NCI-H748 treated with DMSO at 0.1 percent for 48 hours (cell line): Measurements from ENCODE around the gene PCDHGA9.
A peak's percentile ranks its signal among the peaks of the same experiment; 100 is the strongest.
"Not testable (repeated sequence)": the region's sequence is repeated elsewhere in the genome, so short reads cannot be mapped to it uniquely, and the experiment has no call there.

Experiments
- DNase-seq: peaks from one replicate; lab custom pipeline; 2025; lab: John Stamatoyannopoulos, UW

The PCDHGA9 gene

GRCh38 chr5:141384471-141385267 lies 17.9 kb upstream of the PCDHGA9 start:
- no peak for DNase-seq

GRCh38 chr5:141387557-141388311 lies 14.8 kb upstream of the PCDHGA9 start, which contains the start of gene PCDHGB4:
Gene PCDHGB4 (plus strand): TSS chr5:141387698. CDS start chr5:141387885, 187 bp downstream.
- not testable (repeated sequence) for DNase-seq

- no peak for DNase-seq
Observed at GRCh38 chr5:141388661-141389060, 13.9 kb upstream of the PCDHGA9 start.

- DNase-seq = no peak
Observed at GRCh38 chr5:141389153-141390042, 13.2 kb upstream of the PCDHGA9 start.

- no peak for DNase-seq
Observed at GRCh38 chr5:141392429-141393198, 10.0 kb upstream of the PCDHGA9 start, which contains the start of gene PCDHGA8. Gene PCDHGA8 (plus strand): TSS chr5:141392633. CDS start chr5:141392814, 181 bp downstream.

- no peak for DNase-seq
Observed at GRCh38 chr5:141393267-141393666, 9.3 kb upstream of the PCDHGA9 start.

GRCh38 chr5:141394401-141395187 lies 8.0 kb upstream of the PCDHGA9 start:
- DNase-seq = not testable (repeated sequence)

GRCh38 chr5:141397756-141398551 lies 4.6 kb upstream of the PCDHGA9 start, which contains the start of gene PCDHGB5:
Gene PCDHGB5 (plus strand): TSS chr5:141397947. CDS start chr5:141398128, 181 bp downstream.
- peak; percentile 50 for DNase-seq

- no peak for DNase-seq
Observed at GRCh38 chr5:141398608-141399007, 4.0 kb upstream of the PCDHGA9 start.

GRCh38 chr5:141399555-141400258 lies 2.9 kb upstream of the PCDHGA9 start:
- no peak for DNase-seq

- DNase-seq = no peak
Observed at GRCh38 chr5:141403387-141403786, 809 bp downstream of the PCDHGA9 start.

- not testable (repeated sequence) for DNase-seq
Observed at GRCh38 chr5:141407790-141408505, 5.4 kb downstream of the PCDHGA9 start, which contains the start of gene PCDHGB6. Gene PCDHGB6 (plus strand): TSS chr5:141408021. CDS start chr5:141408203, 182 bp downstream.

GRCh38 chr5:141409598-141410306 lies 7.2 kb downstream of the PCDHGA9 start:
- no peak for DNase-seq

- DNase-seq = no peak
Observed at GRCh38 chr5:141411575-141411974, 9.0 kb downstream of the PCDHGA9 start.

GRCh38 chr5:141412854-141413539 lies 10.4 kb downstream of the PCDHGA9 start, which contains the start of gene PCDHGA10:
Gene PCDHGA10 (plus strand): TSS chr5:141412987. CDS start chr5:141413176, 189 bp downstream.
- DNase-seq = peak; percentile 65

- DNase-seq = peak; percentile 7
Observed at GRCh38 chr5:141413540-141414069, 11.0 kb downstream of the PCDHGA9 start.
